Measurements from ENCODE around the gene FBN1.

GRCh38 chr15:48437178-48437577 lies 208.3 kb downstream of the FBN1 start:
- TF ChIP-seq, protein P1, sequence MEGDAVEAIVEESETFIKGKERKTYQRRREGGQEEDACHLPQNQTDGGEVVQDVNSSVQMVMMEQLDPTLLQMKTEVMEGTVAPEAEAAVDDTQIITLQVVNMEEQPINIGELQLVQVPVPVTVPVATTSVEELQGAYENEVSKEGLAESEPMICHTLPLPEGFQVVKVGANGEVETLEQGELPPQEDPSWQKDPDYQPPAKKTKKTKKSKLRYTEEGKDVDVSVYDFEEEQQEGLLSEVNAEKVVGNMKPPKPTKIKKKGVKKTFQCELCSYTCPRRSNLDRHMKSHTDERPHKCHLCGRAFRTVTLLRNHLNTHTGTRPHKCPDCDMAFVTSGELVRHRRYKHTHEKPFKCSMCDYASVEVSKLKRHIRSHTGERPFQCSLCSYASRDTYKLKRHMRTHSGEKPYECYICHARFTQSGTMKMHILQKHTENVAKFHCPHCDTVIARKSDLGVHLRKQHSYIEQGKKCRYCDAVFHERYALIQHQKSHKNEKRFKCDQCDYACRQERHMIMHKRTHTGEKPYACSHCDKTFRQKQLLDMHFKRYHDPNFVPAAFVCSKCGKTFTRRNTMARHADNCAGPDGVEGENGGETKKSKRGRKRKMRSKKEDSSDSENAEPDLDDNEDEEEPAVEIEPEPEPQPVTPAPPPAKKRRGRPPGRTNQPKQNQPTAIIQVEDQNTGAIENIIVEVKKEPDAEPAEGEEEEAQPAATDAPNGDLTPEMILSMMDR (IDR thresholded peaks at IDR 0.05): no peak
- TF ChIP-seq EP300 (IDR thresholded peaks at IDR 0.05): no peak
